Activated naive CD4-positive, alpha-beta T cell (primary cell): ENCODE data around the gene NPBWR2.
"Not testable (repeated sequence)": the region's sequence is repeated elsewhere in the genome, so short reads cannot be mapped to it uniquely, and the experiment has no call there.

Experiments used
- DNase-seq, 4 experiments: peaks; one replicate each; lab custom pipeline; 2025; lab: John Stamatoyannopoulos, UW

The NPBWR2 gene

GRCh38 chr20:64103871-64104666 lies 3.3 kb downstream of the NPBWR2 start:
- no peak for DNase-seq

- no peak for DNase-seq
Measured at GRCh38 chr20:64102647-64103354, 4.6 kb downstream of the NPBWR2 start.

GRCh38 chr20:64101731-64102621 lies 5.4 kb downstream of the NPBWR2 start:
- peak in 3 of 4 experiments; percentile 49 to 69 (median 53) for DNase-seq

DNA sequence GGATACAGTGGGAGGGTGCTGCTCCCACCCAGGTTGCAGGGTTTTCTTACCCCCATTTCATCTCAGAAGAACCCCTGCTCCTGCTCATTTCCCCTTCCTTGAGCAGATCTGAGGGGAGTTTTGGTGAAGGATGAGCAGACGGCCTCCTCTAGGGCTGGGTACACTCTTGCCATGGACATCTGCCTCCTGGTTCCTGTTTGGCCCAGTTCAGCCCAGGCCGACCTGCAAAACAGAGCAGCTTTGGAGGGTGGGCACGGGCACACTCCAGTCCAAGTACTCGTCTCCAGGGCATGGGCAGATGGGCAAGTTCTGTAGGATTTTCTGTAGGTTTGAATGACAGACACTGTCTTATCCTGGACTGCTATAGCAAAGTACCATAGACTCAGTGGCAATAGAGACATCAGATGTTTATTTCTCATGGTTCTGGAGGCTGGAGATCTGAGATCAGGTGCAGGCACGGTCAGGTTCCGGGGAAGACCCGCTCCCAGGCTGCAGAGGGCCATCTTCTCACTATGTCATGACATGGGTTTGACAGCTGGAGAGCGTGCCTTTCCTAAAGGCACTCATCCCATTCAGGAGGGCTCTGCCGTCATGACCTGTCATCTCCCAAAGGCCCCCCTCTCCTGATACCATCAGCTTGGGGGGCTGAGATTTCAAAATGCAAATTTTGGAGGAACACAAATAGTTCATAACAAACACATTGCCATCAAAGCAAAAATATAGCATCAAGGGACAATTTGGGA lies 6.2 kb downstream of the NPBWR2 start:
- no peak for DNase-seq

DNA sequence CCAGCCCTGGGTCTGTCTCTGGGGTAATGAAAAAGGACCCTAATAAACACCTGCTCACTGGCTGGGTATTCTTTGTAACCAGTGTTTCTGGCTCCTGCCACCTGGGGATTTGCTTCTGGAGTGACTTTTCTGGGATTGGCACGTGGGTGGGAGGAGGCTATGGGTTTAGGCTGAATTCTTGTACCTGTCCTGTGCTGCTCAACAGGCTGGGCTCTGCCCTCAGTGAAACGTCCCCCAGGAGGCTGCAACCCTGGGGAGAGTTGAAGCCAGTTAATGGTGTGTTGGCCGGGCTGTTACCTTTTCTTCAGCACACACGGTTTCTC lies 6.8 kb downstream of the NPBWR2 start:
- no peak for DNase-seq

DNA sequence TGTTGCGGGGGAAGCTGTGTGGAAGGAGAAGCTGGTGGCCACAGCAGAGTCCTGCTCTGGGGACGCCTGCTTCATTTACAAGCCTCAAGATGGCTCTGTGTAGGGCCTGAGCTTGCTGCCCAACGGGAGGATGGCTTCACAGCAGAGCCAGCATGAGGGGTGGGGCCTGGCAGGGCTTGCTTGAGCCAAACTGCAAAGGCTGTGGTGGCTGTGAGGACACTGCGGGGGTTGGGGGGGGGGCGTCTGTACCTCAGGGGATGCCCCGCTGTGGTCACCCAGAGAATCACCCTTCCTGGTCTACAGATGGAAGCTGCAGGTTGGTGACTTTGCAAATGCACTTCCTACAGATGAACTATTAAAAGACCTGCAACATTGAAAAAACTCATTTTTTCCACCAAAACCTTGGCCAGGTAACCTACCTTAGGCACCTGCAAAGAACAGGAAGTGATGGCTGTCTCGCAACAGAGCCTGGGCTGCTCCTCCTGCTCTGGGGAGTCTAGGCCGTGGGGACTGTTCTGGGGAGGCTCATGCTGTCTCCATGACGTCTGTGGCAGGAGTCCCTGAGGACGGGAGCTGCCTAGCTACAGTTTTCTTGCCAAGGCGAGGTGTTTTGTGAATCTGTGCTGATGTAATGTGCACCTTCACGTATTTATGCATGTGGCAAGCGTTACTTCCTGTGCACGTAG lies 7.3 kb downstream of the NPBWR2 start:
- no peak for DNase-seq

GRCh38 chr20:64099086-64099786 lies 8.1 kb downstream of the NPBWR2 start:
- DNase-seq = no peak

DNA sequence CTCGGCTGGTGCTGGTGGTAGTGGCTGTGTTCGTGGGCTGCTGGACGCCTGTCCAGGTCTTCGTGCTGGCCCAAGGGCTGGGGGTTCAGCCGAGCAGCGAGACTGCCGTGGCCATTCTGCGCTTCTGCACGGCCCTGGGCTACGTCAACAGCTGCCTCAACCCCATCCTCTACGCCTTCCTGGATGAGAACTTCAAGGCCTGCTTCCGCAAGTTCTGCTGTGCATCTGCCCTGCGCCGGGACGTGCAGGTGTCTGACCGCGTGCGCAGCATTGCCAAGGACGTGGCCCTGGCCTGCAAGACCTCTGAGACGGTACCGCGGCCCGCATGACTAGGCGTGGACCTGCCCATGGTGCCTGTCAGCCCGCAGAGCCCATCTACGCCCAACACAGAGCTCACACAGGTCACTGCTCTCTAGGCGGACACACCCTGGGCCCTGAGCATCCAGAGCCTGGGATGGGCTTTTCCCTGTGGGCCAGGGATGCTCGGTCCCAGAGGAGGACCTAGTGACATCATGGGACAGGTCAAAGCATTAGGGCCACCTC lies 8.8 kb downstream of the NPBWR2 start:
- DNase-seq = no peak

DNA sequence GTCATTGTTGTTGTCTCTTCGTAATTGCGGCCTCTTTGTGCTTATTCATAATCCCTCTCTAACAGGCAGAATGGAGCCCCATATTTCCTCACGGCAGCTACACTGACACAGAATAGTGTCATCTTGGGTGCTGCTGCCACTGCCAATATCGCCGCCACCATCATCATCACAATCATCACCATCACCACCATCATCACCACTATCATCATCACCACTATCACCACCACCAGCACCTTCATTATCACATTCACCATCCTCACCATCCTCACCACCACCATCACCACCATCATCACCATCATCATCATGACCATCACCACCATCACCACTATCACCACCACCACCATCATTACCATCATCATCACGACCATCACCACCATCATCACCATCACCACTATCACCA lies 10.8 kb downstream of the NPBWR2 start:
- no peak for DNase-seq

- DNase-seq = no peak
Measured at GRCh38 chr20:64095927-64096326, 11.4 kb downstream of the NPBWR2 start.

- DNase-seq = no peak
Measured at GRCh38 chr20:64095455-64095854, 11.9 kb downstream of the NPBWR2 start.

GRCh38 chr20:64093013-64093503 lies 14.3 kb downstream of the NPBWR2 start:
- DNase-seq = no peak

GRCh38 chr20:64092258-64093012 lies 14.9 kb downstream of the NPBWR2 start:
- no peak for DNase-seq

GRCh38 chr20:64091770-64092169 lies 15.6 kb downstream of the NPBWR2 start:
- no peak for DNase-seq

GRCh38 chr20:64091340-64091739 lies 16.0 kb downstream of the NPBWR2 start:
- DNase-seq = no peak

DNA sequence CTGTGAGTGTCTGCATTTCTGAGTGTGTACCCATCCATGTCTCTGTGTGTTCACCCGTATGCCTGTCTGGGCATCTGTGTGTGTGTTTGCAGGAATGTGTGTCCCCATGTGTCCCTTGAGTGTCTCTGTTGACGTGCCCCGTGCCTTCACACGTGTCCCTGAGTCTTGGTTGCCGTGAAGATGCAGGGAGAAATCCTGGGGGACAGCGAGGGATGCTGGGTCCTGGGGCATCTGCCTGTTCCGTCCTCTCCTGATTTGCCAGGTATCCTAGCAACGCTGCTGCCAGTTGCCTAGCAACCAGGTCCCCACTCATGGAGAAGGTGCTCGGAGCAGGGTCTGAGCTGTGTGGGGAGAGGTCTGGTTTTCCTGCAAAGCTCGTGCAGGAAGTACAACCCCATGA lies 17.2 kb downstream of the NPBWR2 start:
- no peak for DNase-seq

DNA sequence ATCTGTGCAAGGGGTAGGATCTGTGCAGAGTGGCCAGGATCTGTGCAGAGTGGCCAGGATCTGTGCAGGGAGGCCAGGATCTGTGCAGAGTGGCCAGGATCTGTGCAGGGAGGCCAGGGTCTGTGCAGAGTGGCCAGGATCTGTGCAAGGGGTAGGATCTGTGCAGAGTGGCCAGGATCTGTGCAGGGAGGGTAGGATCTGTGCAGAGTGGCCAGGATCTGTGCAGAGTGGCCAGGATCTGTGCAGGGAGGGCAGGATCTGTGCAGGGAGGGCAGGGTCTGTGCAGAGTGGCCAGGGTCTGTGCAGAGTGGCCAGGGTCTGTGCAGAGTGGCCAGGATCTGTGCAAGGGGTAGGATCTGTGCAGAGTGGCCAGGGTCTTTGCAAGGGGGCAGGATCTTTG lies 18.8 kb downstream of the NPBWR2 start:
- DNase-seq = not testable (repeated sequence)

DNA sequence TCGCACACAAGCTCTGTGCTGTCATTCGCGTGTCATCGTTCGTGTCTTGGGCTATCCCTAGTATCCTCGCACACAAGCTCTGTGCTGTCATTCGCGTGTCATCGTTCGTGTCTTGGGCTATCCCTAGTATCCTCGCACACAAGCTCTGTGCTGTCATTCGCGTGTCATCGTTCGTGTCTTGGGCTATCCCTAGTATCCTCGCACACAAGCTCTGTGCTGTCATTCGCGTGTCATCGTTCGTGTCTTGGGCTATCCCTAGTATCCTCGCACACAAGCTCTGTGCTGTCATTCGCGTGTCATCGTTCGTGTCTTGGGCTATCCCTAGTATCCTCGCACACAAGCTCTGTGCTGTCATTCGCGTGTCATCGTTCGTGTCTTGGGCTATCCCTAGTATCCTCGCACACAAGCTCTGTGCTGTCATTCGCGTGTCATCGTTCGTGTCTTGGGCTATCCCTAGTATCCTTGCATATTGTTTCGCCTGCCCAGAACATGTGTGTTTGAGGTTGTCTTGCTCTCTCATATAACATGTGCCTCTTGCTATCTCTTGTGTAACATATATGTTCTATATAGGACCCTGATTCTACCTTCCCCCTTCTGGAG lies 20.0 kb downstream of the NPBWR2 start:
- DNase-seq = not testable (repeated sequence)

DNA sequence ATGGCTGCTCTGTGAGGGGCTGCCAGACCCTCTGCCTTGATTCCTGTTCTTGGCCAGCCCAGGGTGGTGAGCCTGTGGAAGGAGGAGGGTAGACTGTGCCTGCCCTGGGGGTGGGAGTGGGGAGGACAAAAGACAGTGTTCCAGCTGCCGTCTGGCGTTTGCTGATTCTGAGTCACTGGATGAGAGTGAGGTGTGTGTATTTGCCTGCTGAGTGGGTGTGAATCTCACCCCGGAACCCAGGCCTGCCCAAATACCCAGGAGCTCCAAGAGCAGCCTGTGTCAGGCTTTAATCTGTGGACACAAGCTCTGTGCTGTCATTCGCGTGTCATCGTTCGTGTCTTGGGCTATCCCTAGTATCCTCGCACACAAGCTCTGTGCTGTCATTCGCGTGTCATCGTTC lies 20.6 kb downstream of the NPBWR2 start:
- no peak for DNase-seq
